ENCODE results near the gene STK33.

The STK33 gene

GRCh38 chr11:8593935-8594909 lies at the start of gene STK33:
Gene STK33 (minus strand): TSS chr11:8594228. CDS start chr11:8474905, 119,323 bp downstream.
- DNase-seq (ENCODE audit: low read depth) = peak; percentile 33

- DNase-seq (ENCODE audit: low read depth) = no peak
Observed at GRCh38 chr11:8642196-8642841, 48.3 kb upstream of the STK33 start.

GRCh38 chr11:8641332-8641731 lies 47.3 kb upstream of the STK33 start:
- DNase-seq (ENCODE audit: low read depth) = no peak

- DNase-seq (ENCODE audit: low read depth) = no peak
Observed at GRCh38 chr11:8640267-8640906, 46.4 kb upstream of the STK33 start.

GRCh38 chr11:8639655-8640054 lies 45.6 kb upstream of the STK33 start:
- no peak for DNase-seq (ENCODE audit: low read depth)

GRCh38 chr11:8638300-8638699 lies 44.3 kb upstream of the STK33 start:
- DNase-seq (ENCODE audit: low read depth) = peak; percentile 62

- DNase-seq (ENCODE audit: low read depth) = no peak
Observed at GRCh38 chr11:8636127-8636526, 42.1 kb upstream of the STK33 start.

GRCh38 chr11:8634498-8634897 lies 40.5 kb upstream of the STK33 start:
- no peak for DNase-seq (ENCODE audit: low read depth)

GRCh38 chr11:8631395-8632118 lies 37.5 kb upstream of the STK33 start:
- peak; percentile 95 for DNase-seq (ENCODE audit: low read depth)

- DNase-seq (ENCODE audit: low read depth) = no peak
Observed at GRCh38 chr11:8624698-8625097, 30.7 kb upstream of the STK33 start.

GRCh38 chr11:8621147-8621546 lies 27.1 kb upstream of the STK33 start:
- no peak for DNase-seq (ENCODE audit: low read depth)

- no peak for DNase-seq (ENCODE audit: low read depth)
Observed at GRCh38 chr11:8617063-8617462, 23.0 kb upstream of the STK33 start.

- no peak for DNase-seq (ENCODE audit: low read depth)
Observed at GRCh38 chr11:8615291-8616032, 21.4 kb upstream of the STK33 start.

- no peak for DNase-seq (ENCODE audit: low read depth)
Observed at GRCh38 chr11:8614497-8614896, 20.5 kb upstream of the STK33 start.

- peak; percentile 15 for DNase-seq (ENCODE audit: low read depth)
Observed at GRCh38 chr11:8613036-8613435, 19.0 kb upstream of the STK33 start.

- no peak for DNase-seq (ENCODE audit: low read depth)
Observed at GRCh38 chr11:8612522-8612921, 18.5 kb upstream of the STK33 start.

GRCh38 chr11:8610532-8611116 lies 16.6 kb upstream of the STK33 start:
- no peak for DNase-seq (ENCODE audit: low read depth)

GRCh38 chr11:8608652-8609051 lies 14.6 kb upstream of the STK33 start:
- peak; percentile 55 for DNase-seq (ENCODE audit: low read depth)

GRCh38 chr11:8605971-8606563 lies 12.0 kb upstream of the STK33 start:
- DNase-seq (ENCODE audit: low read depth) = peak; percentile 15

GRCh38 chr11:8604078-8604723 lies 10.2 kb upstream of the STK33 start:
- peak; percentile 100 for DNase-seq (ENCODE audit: low read depth)
